Activated naive CD4-positive, alpha-beta T cell treated with Interleukin-2 at 50 U/mL for 16 hours (primary cell): ENCODE data around the gene NLRP3.
"Not testable (repeated sequence)": the region's sequence is repeated elsewhere in the genome, so short reads cannot be mapped to it uniquely, and the experiment has no call there.

Experiments
- DNase-seq: peaks from one replicate; pipeline ENCODE4 v3.0.0-alpha.2; 2020

NLRP3 gene

GRCh38 chr1:247392088-247392487 is 23.9 kb upstream of the NLRP3 start:
- no peak for DNase-seq

- DNase-seq: not testable (repeated sequence)
Observed at GRCh38 chr1:247395075-247395474, 20.9 kb upstream of the NLRP3 start.

GRCh38 chr1:247400685-247401084 is 15.3 kb upstream of the NLRP3 start:
- DNase-seq: no peak

- no peak for DNase-seq
Observed at GRCh38 chr1:247401310-247402119, 14.5 kb upstream of the NLRP3 start.

- DNase-seq: no peak
Observed at GRCh38 chr1:247402120-247402675, 13.8 kb upstream of the NLRP3 start.

- DNase-seq: no peak
Observed at GRCh38 chr1:247406014-247406656, 9.8 kb upstream of the NLRP3 start.

GRCh38 chr1:247407180-247407616 is 8.8 kb upstream of the NLRP3 start:
- peak; percentile 57 for DNase-seq

GRCh38 chr1:247408100-247408499 is 7.9 kb upstream of the NLRP3 start:
- DNase-seq: no peak

GRCh38 chr1:247409869-247410544 is 6.0 kb upstream of the NLRP3 start:
- DNase-seq: peak; percentile 48

GRCh38 chr1:247411621-247412327 is 4.2 kb upstream of the NLRP3 start:
- DNase-seq: no peak

GRCh38 chr1:247417831-247418230 is 1.9 kb downstream of the NLRP3 start:
- DNase-seq: no peak

GRCh38 chr1:247419336-247419735 is 3.4 kb downstream of the NLRP3 start:
- DNase-seq: no peak

- DNase-seq: peak; percentile 38
Observed at GRCh38 chr1:247421074-247421473, 5.1 kb downstream of the NLRP3 start.

- no peak for DNase-seq
Observed at GRCh38 chr1:247429496-247429895, 13.5 kb downstream of the NLRP3 start.

GRCh38 chr1:247430434-247430833 is 14.5 kb downstream of the NLRP3 start:
- no peak for DNase-seq

GRCh38 chr1:247431643-247432042 is 15.7 kb downstream of the NLRP3 start:
- no peak for DNase-seq

GRCh38 chr1:247434005-247434404 is 18.0 kb downstream of the NLRP3 start:
- DNase-seq: no peak

GRCh38 chr1:247435030-247435758 is 19.2 kb downstream of the NLRP3 start:
- no peak for DNase-seq

- no peak for DNase-seq
Observed at GRCh38 chr1:247435759-247436147, 19.8 kb downstream of the NLRP3 start.

- DNase-seq: no peak
Observed at GRCh38 chr1:247437551-247438505, 21.9 kb downstream of the NLRP3 start.
